AG09309 (cell line): ENCODE measurements around the gene TMEM8B.

Experiments
- DNase-seq: peaks from one replicate; pipeline ENCODE4 v3.0.0-alpha.2; 2010; ENCODE audit warnings: low read depth
- H3K4me3 ChIP-seq: 2 replicates; pipeline ENCODE4 v1.5.1; 2011; ENCODE audit warnings: mild to moderate bottlenecking, low read depth, low read length, moderate library complexity; ENCODE audit not compliant: control insufficient read depth
- CTCF ChIP-seq: IDR thresholded peaks from 2 replicates; pipeline ENCODE4 v1.5.1; 2011; ENCODE audit warnings: mild to moderate bottlenecking, low read depth, low read length, inconsistent platforms; ENCODE audit not compliant: insufficient read depth, control insufficient read depth; ENCODE audit errors: missing control alignments

TMEM8B gene

GRCh38 chr9:35898337-35898736, 69.3 kb downstream of the TMEM8B start:
- DNase-seq: no peak
- H3K4me3 ChIP-seq: no peak overlapping the region
- TF ChIP-seq CTCF: no peak

DNA sequence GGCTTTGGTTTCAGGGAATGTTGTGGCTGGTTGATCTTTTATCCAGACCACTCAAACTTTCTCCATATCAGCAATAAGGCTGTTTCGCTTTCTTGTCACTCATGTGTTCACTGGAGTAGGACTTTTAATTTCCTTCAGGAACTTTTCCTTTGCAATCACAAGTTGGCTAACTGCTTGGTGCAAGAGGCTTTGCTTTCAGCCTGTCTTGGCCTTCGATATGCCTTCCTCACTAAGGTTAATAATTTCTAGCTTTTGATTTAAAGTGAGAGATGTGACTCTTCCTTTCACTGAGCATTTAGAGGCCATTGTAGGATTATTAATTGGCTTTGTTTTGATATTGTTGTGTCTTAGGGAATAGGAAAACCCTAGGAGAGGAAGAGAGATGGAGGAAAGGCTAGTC, 70.0 kb downstream of the TMEM8B start:
- DNase-seq: no peak
- no peak overlapping the region for H3K4me3 ChIP-seq
- no peak for TF ChIP-seq CTCF

GRCh38 chr9:35903049-35903448, 74.0 kb downstream of the TMEM8B start:
- no peak overlapping the region for H3K4me3 ChIP-seq
- TF ChIP-seq CTCF: peak; percentile 50
- DNase-seq: no peak

GRCh38 chr9:35904338-35904737, 75.3 kb downstream of the TMEM8B start:
- H3K4me3 ChIP-seq: no peak overlapping the region
- no peak for DNase-seq
- TF ChIP-seq CTCF: no peak

DNA sequence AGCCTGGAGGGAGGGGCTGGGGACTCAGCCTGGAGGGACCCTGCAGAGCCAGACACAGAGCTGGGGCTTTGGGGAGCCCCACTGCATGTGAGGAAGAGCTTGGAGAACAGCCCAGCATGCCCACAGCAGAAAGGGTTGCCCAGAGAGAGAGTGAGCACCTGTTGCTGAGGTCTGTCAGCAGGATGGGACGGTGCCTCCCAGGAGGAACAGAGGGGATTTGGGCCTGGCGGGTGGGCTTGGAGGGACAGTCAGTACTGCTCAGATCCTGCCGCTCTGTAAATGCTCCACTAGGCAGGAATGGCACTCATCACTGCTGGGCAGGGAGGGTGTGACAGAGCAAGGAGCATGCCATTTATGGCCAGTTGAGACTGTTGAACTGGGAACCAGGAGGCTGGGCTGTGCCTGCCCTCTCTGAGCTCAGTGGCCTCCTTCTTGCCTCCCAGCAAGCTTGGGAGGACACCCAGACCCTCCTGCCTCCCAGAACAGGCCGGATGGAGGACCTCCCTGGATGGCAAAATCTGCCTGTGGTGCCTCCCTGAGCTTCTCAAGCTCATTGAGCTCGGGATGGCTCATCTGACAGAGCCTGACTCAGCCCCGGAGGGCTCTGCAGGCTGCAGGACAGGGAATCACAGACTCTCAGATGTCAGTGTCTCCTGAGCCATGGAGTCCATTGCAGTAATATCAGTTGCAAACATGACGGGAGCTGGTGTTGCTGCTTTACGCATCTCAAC, 76.2 kb downstream of the TMEM8B start:
- TF ChIP-seq CTCF: no peak
- no peak for DNase-seq
- no peak overlapping the region for H3K4me3 ChIP-seq

DNA sequence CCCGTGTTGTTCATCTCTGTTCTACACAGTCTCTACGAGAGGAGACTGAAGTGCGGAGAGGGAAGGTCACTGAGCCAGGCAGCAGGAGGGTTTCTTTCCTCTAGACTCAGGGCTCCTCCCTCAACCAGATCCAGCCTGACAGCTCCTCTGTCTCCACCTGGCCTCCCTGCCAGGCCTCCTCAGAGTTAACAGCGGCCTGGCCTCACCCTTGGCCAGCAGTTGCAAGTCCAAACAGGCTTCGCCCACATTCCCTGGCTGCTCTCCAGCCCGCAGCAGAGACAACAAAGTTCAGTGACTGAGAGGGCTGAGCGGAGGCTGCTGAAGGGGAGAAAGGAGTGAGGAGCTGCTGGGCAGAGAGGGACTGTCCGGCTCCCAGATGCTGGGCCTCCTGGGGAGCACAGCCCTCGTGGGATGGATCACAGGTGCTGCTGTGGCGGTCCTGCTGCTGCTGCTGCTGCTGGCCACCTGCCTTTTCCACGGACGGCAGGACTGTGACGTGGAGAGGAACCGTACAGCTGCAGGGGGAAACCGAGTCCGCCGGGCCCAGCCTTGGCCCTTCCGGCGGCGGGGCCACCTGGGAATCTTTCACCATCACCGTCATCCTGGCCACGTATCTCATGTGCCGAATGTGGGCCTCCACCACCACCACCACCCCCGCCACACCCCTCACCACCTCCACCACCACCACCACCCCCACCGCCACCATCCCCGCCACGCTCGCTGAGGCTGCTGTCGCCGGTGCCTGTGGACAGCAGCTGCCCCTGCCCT, 77.1 kb downstream of the TMEM8B start, which contains the start of gene HRCT1:
Gene HRCT1 (plus strand): TSS at position 291 of the 768 bp plus-strand sequence. CDS start 86 bp downstream, at position 377.
- no peak within 1 kb of the TSS for H3K4me3 ChIP-seq
- TF ChIP-seq CTCF: no peak
- DNase-seq: peak; percentile 77
